NCI-H2196 (cell line): ENCODE measurements around the gene FBXL20.
"Not testable (repeated sequence)": the region's sequence is repeated elsewhere in the genome, so short reads cannot be mapped to it uniquely, and the experiment has no call there.

Source experiments
- DNase-seq: peaks from one replicate; lab custom pipeline; 2025; ENCODE audit not compliant: unreplicated experiment; lab: John Stamatoyannopoulos, UW

The FBXL20 gene

GRCh38 chr17:39334008-39334744, 67.2 kb downstream of the FBXL20 start:
- DNase-seq = not testable (repeated sequence)

DNA sequence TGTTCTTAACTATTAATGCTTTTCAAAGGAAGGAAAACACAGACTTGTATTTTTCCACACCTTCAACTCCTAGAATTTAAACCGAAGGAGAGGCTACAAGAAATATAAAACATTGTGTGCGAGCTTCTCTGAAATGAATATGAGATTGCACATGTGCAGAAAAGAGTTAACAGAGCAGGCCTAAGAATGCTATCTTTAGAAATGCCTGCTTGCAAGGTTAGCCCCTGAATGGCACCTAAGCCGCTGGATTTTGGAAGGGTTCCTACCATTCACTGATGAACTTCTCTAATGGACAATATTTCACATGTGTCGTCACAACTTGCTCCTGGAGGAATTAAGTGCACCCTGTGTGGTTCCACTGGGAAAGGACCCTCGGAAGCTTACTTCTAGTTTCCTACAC, 69.3 kb downstream of the FBXL20 start:
- DNase-seq = no peak

DNA sequence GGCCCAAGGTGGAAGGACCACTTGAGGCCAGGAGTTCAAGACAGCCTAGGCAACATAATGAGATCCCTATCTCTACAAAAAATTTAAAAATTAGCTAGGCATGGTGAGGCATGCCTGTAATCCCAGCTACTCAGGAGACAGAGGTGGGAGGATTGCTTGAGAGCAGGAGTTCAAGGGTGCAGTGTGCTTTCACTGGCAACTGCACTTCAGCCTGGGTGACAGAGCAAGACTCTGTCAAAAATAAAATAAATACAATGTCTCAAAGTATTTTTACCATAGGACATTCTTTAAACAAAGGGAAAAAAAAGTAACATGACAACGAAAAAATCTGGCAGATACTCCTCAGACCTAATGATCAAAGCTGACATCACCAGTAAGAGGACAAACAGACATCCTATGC, 72.6 kb downstream of the FBXL20 start:
- DNase-seq = no peak

GRCh38 chr17:39327109-39327508, 74.3 kb downstream of the FBXL20 start:
- DNase-seq = no peak

DNA sequence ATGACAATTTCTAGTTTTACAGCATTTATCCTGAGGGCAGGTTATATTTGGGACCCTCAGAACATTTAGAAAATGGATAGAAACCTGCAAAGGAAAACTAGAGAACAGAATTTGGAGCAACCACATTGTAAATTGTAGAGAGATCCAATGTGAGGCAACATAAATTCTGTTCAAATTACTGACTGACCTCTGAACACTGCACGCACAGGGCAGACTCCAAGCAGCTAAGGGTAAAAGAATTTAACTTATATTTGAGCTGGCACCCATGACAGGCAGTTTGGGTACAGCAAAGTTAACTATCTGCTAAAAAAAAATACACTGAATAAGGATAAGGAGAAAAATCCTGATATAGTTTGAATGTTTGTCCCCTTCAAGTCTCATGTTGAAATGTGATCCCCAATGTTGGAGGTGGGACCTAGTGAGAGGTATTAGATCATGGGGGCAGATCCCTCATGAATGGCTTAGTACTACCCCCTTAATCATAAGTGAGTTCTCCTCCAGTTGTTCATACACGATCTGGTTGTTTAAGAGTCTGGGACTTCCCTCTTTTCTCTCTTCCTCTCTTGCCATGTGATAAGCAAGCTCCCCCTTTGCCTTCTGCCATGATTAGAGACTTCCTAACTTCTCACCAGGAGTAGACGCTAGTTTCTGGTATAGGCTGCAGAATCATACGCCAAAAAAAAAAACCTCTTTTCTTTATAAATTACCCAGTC, 75.7 kb downstream of the FBXL20 start:
- no peak for DNase-seq

DNA sequence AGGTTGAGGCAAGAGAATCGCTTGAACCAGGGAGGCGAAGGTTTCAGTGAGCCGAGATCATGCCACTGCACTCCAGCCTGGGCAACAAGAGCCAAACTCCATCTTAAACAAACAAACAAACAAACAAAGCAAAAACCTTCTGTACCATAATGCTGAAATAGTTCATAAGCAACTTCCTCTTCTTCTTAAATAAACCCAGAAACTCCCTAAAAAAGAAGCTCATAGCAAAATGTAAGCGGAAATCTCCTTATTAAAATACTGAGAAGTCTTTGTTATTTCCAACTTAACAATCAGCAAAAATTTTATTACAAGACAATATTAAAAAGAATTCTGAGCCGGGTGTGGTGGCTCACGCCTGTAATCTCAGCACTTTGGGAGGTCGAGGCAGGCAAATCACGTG, 82.8 kb downstream of the FBXL20 start:
- no peak for DNase-seq

- DNase-seq = no peak
Measured at GRCh38 chr17:39306509-39307212, 94.8 kb downstream of the FBXL20 start.

DNA sequence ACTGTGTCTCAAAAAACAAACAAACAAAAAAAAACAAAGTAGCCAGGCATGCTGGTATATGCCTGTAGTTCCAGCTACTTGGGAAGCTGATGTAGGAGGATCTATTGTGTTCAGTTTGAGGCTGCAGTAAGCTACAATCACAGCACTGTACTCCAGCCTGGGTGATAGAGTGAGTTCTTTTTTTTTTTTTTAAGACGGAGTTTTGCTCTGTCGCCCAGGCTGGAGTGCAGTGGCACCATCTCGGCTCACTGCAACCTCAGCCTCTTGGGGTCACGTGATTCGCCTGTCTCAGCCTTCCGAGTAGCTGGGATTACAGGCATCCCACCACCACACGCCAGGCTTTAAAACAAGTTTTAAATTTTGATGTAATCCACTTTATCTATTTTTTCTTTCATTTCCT, 95.4 kb downstream of the FBXL20 start:
- no peak for DNase-seq

DNA sequence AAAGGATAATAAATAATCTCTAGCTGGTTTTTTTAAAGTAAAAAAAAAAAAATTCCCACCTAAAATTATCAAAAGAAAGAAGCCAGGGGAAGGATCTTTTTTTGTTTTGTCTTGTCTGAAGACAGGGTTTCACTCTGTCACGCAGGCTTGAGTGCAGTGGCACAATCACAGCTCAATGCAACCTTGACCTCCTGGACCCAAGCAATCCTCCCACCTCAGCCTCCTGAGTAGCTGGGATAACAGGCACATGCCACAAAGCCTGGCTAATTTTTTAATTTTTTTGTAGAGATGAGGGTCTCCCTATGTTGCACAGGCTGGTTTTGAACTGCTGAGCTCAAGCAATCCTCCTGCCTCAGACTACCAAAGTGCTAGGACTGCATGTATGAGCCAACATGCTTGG, 97.2 kb downstream of the FBXL20 start:
- no peak for DNase-seq

DNA sequence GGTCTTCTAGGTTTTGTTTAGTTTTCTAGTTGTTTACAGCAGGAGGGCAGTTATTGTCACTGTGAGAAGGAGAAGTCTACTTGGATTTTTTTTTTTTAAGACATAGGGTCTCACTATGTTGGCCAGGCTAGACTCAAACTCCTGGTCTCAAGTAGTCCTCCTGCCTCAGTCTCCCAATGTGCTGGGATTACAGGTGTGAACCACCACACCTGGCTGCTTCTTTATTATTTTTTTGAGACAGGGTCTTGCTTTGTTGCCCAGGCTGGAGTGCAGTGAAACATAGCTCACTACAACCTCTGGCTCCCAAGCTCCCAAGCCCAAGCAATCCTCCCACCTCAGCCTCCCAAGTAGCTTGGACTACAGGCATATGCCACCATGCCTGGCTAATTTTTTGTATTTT, 107.4 kb downstream of the FBXL20 start:
- no peak for DNase-seq

DNA sequence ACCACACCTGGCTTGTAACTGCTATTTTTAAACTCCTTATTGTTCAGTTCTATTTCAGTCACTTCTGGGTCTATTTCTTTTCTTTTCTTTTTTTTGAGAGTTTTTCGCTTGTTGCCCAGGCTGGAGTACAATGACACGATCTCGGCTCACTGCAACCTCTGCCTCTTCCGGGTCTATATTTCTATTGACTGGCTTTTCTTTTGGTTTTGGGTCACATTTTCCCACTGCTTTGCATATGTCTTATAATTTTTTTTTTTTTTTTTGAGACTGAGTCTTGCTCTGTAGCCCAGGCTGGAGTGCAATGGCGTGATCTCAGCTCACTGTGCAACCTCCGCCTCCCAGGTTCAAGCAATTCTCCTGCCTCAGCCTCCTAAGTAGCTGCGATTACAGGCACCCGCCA, 108.9 kb downstream of the FBXL20 start:
- not testable (repeated sequence) for DNase-seq

DNA sequence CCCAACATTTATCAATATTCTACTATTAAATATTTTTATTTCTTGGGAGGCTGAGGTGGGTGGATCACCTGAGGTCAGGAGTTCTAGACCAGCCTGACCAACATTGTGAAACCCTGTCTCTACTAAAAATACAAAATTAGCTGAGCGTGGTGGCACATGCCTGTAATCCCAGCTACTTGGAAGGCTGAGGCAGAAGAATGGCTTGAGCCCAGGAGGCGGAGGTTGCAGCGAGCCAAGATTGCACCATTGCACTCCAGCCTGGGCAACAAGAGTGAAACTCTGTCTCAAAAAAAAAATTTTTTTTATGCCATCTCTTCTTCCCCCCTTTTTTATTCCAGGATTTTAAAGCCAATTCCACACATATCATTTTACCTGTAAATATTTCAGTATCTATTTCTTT, 114.9 kb downstream of the FBXL20 start:
- DNase-seq = not testable (repeated sequence)

GRCh38 chr17:39284685-39285084, 116.7 kb downstream of the FBXL20 start:
- DNase-seq = no peak

DNA sequence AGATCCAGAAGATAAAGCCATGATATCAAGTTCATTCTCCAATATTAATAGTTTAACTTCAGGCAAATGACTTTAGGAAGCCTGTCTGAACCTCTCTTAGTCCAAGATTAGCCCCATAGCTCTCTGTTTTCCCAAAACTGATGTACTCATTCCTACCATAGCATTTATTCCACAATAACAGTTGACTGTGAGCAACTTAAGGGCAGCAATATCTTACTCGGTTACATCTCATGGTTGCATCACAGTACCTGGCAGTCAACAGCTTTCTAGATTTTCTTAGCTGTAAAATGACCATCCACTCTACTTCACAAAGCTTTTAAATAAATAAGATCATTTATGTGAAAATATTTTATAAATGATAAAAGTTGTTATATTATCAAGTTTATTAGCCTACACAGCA, 117.5 kb downstream of the FBXL20 start:
- DNase-seq = no peak

- DNase-seq = no peak
Measured at GRCh38 chr17:39283098-39283497, 118.3 kb downstream of the FBXL20 start.

DNA sequence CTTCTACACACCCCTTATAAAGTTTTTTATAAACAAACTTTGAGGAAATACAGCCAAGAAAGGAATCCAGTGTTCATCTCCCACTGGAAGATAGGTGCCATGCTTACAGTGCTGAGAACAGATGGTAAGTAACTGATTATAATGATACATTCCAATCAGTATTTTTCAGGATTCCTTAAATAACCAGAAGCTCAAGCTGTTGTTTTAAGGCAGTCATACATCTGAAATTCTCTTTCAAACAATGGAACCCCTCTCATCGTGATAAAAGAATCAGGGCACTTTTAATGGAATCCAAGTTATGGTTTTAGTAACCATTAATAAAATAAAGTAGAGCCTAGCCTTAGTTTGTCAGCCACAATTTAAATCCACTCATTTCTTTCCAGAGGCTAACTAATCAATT, 119.6 kb downstream of the FBXL20 start:
- DNase-seq = no peak

GRCh38 chr17:39278246-39278645, 123.2 kb downstream of the FBXL20 start:
- not testable (repeated sequence) for DNase-seq

DNA sequence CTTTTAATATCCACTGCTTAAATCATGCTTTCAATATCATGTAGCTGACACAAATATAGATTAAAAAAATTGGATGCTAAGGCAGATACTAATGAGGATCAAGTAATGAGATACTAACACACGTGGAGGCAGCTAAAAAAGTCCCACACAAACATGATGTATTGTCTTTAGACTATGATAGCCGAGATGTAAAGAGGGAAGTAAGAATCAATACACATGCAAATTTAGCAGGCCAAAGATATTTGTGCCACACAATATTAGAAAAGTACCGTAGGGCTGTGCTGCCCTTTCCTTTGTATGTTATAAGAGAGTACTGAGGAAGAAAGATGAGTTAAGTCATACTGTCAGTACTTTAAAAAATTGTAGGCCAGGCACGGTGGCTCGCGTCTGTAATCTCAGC, 124.3 kb downstream of the FBXL20 start:
- no peak for DNase-seq

- no peak for DNase-seq
Measured at GRCh38 chr17:39276113-39276512, 125.3 kb downstream of the FBXL20 start.

DNA sequence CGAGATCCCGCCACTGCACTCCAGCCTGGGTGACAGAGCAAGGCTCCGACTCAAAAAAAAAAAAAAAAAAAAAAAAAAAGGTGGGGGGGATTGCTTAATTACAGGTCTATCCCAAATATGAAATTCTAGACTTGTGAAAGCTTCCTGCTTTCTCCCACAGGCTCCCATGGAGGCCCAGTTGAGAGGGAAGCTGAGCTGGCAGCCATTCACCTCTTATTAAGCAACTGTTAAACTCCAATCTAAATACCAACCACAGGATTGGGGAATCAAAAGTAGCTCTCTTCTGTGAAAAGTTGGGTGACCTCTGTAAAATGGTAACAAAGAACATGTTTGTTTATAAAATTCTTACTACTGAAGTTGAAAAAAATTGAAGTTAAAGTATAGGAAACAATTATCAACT, 129.9 kb downstream of the FBXL20 start:
- DNase-seq = no peak

- no peak for DNase-seq
Measured at GRCh38 chr17:39270923-39271322, 130.5 kb downstream of the FBXL20 start.

DNA sequence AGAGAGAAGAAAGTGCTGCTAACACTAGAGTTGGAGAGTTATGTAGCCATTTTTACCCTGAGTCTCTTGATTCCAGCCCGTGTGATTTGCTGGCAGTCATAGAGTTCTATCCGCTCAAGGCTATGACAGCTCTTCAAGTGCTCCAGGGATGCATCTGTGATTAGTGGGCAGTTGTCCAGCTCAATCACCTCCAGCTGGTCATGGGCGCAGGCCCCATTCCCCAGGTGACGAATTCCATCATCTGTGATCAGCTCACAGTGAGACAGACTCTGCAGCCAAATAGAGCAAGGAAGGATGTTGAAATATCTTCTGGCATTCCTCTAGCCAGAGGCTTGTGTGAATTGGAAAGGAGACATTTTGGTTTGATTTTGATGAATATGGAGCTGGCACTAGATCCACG, 137.3 kb downstream of the FBXL20 start:
- no peak for DNase-seq
